Measurements from ENCODE around the gene BCL2.

DNA sequence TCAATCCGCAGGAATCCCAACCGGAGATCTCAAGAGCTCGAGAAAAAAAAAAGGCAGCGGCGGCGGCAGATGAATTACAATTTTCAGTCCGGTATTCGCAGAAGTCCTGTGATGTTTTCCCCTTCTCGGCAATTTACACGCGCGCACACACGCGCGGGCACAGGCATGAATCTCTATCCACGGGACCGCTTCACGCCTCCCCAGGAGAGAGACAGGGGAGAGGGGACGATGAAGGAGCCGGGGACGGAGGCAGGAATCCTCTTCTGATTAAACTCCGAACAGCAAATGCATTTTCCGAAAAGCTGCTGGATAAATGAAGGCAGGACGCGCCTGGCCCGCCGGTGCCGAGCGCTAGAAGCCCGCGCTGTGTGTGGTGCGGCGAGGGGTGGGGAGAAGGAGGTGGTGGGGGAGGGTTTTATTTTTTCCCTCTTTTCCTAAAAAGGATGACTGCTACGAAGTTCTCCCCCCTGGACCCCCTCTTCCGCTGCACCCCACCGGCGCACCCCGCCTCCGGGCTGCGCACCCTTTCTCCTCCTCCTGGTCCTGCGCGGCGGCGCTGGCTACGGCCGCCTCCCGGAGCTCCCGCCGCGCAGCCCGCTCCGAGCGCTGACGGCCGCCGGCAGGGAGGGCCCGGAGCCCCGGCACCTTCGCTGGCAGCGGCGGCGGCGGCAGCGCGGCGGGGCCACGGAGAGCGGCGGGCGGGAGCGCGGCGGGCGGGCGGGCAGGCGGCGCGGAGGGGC lies at the start of gene BCL2:
- TF ChIP-seq POLR2A (IDR thresholded peaks at IDR 0.05; ENCODE audit: low read depth, low read length) (no peak; the same call in 1 of the 2 replicates), TAF1 (IDR thresholded peaks at IDR 0.05; ENCODE audit: borderline replicate concordance, low read depth, low read length) (no peak), POLR2AphosphoS5 (IDR thresholded peaks at IDR 0.05; ENCODE audit: low read depth, low read length) (no peak)

All from GM12892 (cell line).